Epithelial cell of proximal tubule (primary cell): ENCODE data around the gene OR2M2. TPM values are rescaled to one million over a fixed set of nuclear protein-coding genes. Genes with fewer than 3 reads are reported as not detected.

Experiments
- DNase-seq: peaks from one replicate; pipeline ENCODE4 v3.0.0-alpha.2; 2011; ENCODE audit warnings: low read depth
- H3K4me3 ChIP-seq: 2 replicates; pipeline ENCODE4 v1.5.1; 2011; ENCODE audit warnings: low read depth, mild to moderate bottlenecking, low read length
- CTCF ChIP-seq: conservative IDR thresholded peaks from 2 replicates; pipeline ENCODE4 v1.5.1; 2012; ENCODE audit warnings: low read depth, mild to moderate bottlenecking, low read length
- total RNA-seq: library from RNA; depleted of rRNA; stranded (reverse); fragments of >200 nt; gene quantifications from 2 replicates; pipeline ENCODE4 v1.2.3, GENCODE V29; 2015

OR2M2 gene
- total RNA-seq, 1 donor from 2014 or later = not detected

DNA sequence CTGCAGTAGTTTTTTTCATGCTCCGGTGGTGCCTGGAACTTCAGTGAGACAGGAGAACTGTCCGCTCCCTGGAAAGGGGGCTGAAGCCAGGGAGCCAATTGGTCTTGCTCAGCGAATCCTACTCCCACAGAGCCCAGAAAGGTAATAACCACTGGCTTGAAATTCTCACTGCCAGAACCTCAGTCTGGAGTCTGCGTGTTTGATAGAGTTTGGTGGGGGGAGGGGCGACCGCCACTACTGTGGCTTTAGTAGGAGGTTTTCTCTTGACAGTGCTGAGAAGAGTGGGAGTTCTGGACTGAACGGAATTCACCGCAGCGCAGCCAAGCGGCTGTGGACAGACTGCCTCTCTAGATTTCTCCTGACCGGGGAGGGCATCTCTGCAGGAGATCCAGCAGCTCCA is 14.4 kb downstream of the OR2M2 start:
- no peak for TF ChIP-seq CTCF
- DNase-seq = no peak
- H3K4me3 ChIP-seq = no peak overlapping the region

- no peak overlapping the region for H3K4me3 ChIP-seq
- no peak for DNase-seq
- no peak for TF ChIP-seq CTCF
These were observed 19.5 kb downstream of the OR2M2 start for GRCh38 chr1:248194117-248194516.

GRCh38 chr1:248196965-248197364 is 22.3 kb downstream of the OR2M2 start, which contains the start of gene OR2M3:
Gene OR2M3, plus strand, starts transcription at chr1:248197265. Its CDS starts 5,803 bp downstream, at chr1:248203068.
- no peak for DNase-seq
- H3K4me3 ChIP-seq = no peak within 1 kb of the TSS
- no peak for TF ChIP-seq CTCF

DNA sequence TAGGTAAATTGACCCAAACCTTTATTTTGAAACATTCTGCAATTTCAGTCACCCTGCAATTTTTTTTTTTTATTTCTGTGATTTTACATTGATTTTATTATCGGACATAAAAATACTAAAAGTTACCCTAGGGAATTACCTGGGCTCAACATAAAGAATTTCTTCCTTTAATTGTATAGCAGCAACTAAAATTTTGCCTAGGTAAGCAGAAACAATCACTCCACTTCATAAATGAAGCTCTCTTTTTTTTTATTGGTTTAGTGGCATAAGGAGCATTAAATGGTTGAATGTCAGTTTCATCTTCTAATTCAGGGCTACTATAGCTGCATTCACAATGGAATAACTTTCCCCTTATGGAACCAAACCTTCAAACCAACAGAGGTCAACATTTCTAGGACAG is 41.3 kb downstream of the OR2M2 start:
- no peak overlapping the region for H3K4me3 ChIP-seq
- TF ChIP-seq CTCF = no peak
- DNase-seq = no peak

- no peak for TF ChIP-seq CTCF
- H3K4me3 ChIP-seq = no peak overlapping the region
- DNase-seq = no peak
These were observed 50.9 kb downstream of the OR2M2 start for GRCh38 chr1:248225537-248225936.

- no peak for TF ChIP-seq CTCF
- H3K4me3 ChIP-seq = no peak overlapping the region
- no peak for DNase-seq
These were observed 54.8 kb downstream of the OR2M2 start for GRCh38 chr1:248229360-248229908.

Other genes starting within 250 kb of the OR2M2 start
- not detected in 2 replicates for gene OR2AJ1, start 249.9 kb upstream of the OR2M2 start, total RNA-seq
- not detected in 2 replicates for gene OR2L8, start 226.0 kb upstream of the OR2M2 start, total RNA-seq
- gene OR2AK2, start 209.6 kb upstream of the OR2M2 start, total RNA-seq = not detected in 2 replicates
- not detected in 2 replicates for gene OR2L5, start 161.2 kb upstream of the OR2M2 start, total RNA-seq
- gene OR2L2, start 144.8 kb upstream of the OR2M2 start, total RNA-seq = not detected in 2 replicates
- not detected in 2 replicates for gene OR2L3, start 128.0 kb upstream of the OR2M2 start, total RNA-seq
- gene OR2L13, start 79.6 kb upstream of the OR2M2 start, total RNA-seq = not detected in 2 replicates
- gene OR2M5, start 29.7 kb upstream of the OR2M2 start, total RNA-seq = not detected in 2 replicates
- gene OR2M3, start 22.4 kb downstream of the OR2M2 start, total RNA-seq = not detected in 2 replicates
- not detected in 2 replicates for gene OR2M4, start 56.6 kb downstream of the OR2M2 start, total RNA-seq
- gene OR2T33, start 103.2 kb downstream of the OR2M2 start, total RNA-seq = not detected in 2 replicates
- gene OR2T12, start 128.6 kb downstream of the OR2M2 start, total RNA-seq = not detected in 2 replicates
- gene OR2M7, start 149.7 kb downstream of the OR2M2 start, total RNA-seq = not detected in 2 replicates
- not detected in 2 replicates for gene OR14C36, start 174.0 kb downstream of the OR2M2 start, total RNA-seq
- not detected in 2 replicates for gene OR2T4, start 186.8 kb downstream of the OR2M2 start, total RNA-seq
- not detected in 2 replicates for gene OR2T6, start 200.9 kb downstream of the OR2M2 start, total RNA-seq
- gene OR2T1, start 228.2 kb downstream of the OR2M2 start, total RNA-seq = not detected in 2 replicates